ENCODE data around the gene CMBL.
"Not testable (repeated sequence)": the region's sequence is repeated elsewhere in the genome, so short reads cannot be mapped to it uniquely, and the experiment has no call there.

Gene CMBL

GRCh38 chr5:10310066-10310779 lies 2.5 kb upstream of the CMBL start:
- no peak for DNase-seq

- DNase-seq, result no peak
These were observed 1.1 kb upstream of the CMBL start for GRCh38 chr5:10308844-10309243.

DNA sequence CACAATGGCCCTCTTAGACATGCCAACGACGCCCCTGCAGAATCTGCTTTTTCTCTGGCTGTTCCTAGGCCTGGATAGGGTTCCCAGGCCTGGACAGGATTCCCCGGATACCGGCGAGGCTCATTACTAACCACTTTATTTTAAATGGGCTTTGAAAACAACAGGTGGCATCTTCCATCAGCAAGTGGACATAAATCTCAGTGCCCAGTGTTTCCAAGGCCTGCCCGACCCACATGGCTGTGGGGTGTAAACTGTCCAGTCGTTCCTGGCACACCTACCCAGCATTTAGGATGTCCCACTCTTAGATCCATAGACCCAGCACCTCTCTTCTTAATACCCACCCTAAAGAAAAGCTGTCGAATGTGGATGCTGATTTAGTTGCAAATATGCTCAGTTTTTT lies 896 bp downstream of the CMBL start:
- no peak for DNase-seq

GRCh38 chr5:10306114-10306513 lies 1.6 kb downstream of the CMBL start:
- DNase-seq, result no peak

- DNase-seq, result no peak
These were observed 2.8 kb downstream of the CMBL start for GRCh38 chr5:10304932-10305331.

- no peak for DNase-seq
These were observed 4.0 kb downstream of the CMBL start for GRCh38 chr5:10303699-10304170.

GRCh38 chr5:10303201-10303600 lies 4.5 kb downstream of the CMBL start:
- DNase-seq, result no peak

- peak; percentile 53 for DNase-seq
These were observed 5.7 kb downstream of the CMBL start for GRCh38 chr5:10301842-10302610.

GRCh38 chr5:10301266-10301665 lies 6.4 kb downstream of the CMBL start:
- DNase-seq, result no peak

- DNase-seq, result no peak
These were observed 7.5 kb downstream of the CMBL start for GRCh38 chr5:10300246-10300645.

DNA sequence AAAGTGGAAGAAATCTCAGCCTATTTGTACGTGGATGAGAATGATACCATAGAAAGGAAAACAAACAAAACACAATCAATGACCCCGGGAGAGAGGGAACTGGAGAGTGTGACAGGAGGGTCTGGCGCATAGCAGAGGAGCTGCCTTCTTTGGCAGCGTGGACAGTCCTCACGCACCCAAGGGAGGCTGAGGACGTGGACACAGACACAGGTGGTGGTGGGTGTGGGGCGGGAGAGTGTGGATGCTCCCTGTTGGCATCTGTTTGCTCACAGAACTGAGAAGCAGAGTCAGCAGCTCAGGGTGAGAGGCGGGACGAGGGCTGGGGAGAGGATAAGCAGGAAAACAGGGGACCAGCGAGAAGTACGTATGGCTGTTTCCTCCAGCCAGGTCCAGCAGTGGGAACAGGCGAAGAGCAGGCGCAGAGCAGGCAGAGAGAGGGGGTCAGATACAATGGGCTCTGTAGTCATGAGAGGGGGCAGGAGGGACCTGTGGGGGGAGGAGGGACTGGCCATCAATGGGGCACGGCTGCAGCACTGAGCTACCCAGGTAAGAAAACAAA lies 10.0 kb downstream of the CMBL start:
- no peak for DNase-seq

DNA sequence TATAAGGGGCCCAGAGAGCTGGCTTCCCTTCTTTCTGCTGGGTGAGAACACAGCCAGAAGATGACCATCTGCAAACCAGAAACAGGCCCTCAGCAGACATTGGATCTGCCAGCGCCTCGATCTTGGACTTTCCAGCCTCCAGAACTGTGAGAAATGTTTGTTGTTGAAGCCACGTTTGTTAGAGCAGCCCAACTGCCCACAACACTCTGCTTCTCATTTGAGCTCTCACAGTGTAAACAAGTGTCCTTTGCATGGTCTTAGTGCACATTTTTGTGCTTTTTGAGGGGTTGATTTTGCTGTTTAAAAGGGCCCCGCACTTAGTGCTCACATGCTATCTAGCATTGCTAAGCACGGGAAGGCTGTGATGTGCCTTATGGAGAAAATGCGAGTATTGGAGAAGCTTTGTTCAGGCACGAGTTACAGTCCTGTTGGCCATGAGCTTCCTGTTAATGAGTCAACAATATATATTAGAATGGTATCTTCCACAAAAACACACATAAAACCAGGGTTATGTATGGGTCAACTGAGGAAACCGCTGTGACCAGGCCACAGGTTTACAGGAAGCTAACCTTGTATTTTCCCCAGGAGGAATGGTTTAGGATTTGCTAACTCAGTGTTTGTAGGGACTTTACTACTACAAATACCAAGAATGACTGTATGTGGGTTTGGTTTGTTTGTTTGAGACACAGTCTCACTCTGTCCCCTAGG lies 11.9 kb downstream of the CMBL start:
- DNase-seq, result no peak

- DNase-seq, result no peak
These were observed 13.6 kb downstream of the CMBL start for GRCh38 chr5:10293907-10294662.

GRCh38 chr5:10291692-10292339 lies 15.9 kb downstream of the CMBL start:
- no peak for DNase-seq

DNA sequence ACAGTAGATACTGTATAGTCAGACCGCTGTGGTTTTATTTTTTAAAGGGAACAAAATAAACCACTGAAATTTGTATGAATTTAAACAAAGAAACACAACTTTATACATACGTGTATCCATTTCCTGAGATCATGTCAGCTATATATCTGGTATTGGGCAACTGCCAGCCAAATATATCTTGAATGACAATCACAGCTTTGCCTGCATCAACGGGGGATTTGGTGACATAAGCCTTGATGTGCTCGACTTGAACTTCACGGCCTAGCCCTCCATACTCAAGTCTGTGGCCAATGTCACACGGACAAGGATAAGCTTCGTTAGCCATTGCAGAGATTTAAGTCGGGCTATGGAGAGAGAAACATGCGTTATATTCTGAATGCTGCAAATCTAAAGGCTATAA lies 17.3 kb downstream of the CMBL start:
- no peak for DNase-seq

DNA sequence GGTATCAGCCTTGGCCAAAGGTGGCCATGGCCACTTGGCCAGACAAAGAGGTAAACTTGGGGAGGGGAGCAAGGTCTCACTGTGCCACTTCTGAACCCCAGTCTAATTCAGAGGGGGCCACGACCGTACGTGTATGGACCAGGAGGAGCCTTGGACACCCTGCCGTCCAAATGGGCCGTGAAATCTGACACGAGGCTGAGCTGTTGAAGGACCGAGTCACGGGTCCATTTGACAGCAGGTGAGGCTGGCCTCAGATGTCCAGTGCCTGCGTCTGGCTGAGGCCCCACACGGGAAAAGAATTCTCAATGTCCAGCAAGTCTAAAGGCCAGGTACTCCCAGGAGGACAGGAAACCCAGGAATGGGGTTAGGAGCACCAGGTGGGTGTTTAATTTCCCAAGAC lies 17.7 kb downstream of the CMBL start:
- DNase-seq, result no peak

- no peak for DNase-seq
These were observed 18.3 kb downstream of the CMBL start for GRCh38 chr5:10289353-10289752.

DNA sequence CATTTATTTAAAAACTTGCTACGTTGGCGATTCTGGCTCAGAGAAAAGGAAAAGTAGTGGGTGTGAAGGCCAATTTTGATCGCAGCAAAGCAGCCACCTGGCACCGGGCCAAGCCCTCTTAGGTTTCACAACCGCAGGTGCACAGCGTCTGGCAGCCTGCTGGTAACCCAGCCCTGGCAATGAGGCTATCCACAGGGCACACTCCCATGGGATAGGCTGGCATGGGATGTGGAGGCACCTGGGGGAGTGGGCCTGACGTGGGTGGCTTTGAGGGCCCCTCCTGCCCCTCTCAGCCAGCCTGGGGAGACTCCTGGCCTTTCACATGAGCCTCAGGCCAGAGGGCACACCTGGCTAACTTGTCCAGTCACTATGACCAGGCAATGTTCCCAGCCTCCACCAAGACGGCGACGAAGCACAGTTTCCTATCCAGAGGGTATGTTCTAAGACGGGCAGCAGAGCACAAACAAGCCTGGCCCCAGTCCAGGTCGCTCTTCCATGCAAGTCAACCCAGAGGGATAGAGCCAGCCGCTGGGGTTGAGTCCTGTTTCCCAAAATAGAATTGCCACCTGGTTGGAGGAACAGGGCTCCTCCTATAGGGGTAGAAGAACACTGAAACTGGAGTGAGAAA lies 19.0 kb downstream of the CMBL start:
- no peak for DNase-seq

- no peak for DNase-seq
These were observed 20.9 kb downstream of the CMBL start for GRCh38 chr5:10286862-10287227.

DNA sequence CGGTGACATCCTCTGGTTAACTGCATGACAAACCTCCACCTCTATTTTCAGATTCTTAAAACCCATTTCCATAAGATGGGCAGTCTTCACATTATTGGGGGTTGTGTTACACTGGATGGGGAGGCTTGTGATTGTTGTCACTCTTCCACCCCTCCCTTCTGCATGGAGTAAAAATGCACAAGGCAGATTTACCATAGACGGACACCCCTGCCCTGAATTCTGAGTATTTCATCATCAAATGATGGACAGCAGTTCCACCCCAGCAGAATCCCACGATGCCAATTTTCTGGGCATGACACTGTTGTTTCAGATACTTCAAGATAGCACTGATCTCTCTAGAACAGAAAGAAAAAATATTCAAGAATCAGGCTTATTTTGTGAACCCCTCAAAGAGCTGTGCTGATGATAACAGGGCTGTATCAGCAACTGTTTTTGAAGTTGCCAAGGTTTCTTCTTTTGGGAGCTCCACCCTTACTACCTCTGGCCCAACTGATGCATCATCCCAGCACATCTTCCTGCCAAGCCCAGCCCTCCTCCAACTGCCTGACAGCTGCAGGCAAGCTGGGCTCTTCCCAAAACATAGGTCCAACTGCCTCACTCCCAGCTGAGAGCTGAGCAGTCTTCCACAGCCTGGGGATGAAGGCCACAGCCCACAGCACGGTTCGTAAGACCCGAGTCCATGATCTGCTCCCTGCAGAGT lies 21.4 kb downstream of the CMBL start:
- no peak for DNase-seq

DNA sequence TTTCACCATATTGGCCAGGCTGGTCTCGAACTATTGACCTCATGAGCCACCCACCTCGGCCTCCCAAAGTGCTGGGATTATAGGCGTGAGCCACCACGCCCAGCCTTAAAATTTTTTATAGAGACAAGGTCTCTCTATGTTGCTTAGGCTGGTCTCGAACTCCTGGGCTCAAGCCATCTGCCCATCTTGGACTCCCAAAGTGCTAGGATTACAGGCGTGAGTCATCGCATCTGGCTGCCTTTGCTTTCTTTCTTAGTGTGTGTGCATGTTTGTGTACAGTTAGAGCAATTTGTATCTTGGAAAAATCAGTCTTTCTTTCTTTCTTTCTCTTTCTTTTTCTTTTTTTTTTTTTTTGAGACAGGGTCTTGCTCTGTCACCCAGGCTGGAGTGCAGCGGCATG lies 22.3 kb downstream of the CMBL start:
- not testable (repeated sequence) for DNase-seq

All from midbrain (tissue), 1 donor.